Body of pancreas (tissue), 4 donors: ENCODE data around the gene TAF13. TPM values are rescaled to one million over a fixed set of nuclear protein-coding genes. Genes with fewer than 3 reads are reported as not detected.

ENCODE experiments used
- ATAC-seq: fragments of 150-250 bp; one replicate; pipeline ENCODE4 v1.9.1; 2016
- DNase-seq, 4 donors: peaks; one replicate each; pipeline ENCODE4 v3.0.0-alpha.2; 2019
- H3K27ac ChIP-seq, 4 donors: fragments of 200-600 bp; sonication (generic); 1 replicate in 3 of 4; 2 replicates in 1 of 4; pipeline versions ENCODE4 v1.5.1 to v1.6.1; 2016 to 2019; ENCODE audit warnings: mild to moderate bottlenecking in 1 of 4, mixed read lengths in 1 of 4, moderate library complexity in 1 of 4
- H3K27me3 ChIP-seq, 2 donors: fragments of 200-600 bp; sonication (generic); one replicate each; pipeline ENCODE4 v1.6.0; 2016; ENCODE audit warnings: mild to moderate bottlenecking in 1 of 2
- H3K36me3 ChIP-seq, 2 donors: fragments of 200-600 bp; sonication (generic); replicated peaks in 1 of 2; 2 replicates each; pipeline ENCODE4 v1.5.1; 2016; ENCODE audit warnings: low read depth in 2 of 2; ENCODE audit not compliant: insufficient read depth in 1 of 2
- H3K4me1 ChIP-seq: fragments of 200-600 bp; sonication (generic); one replicate; pipeline ENCODE4 v1.6.0; 2016
- H3K4me3 ChIP-seq, 2 donors: fragments of 200-600 bp; sonication (generic); 1 replicate in 1 of 2; 2 replicates in 1 of 2; pipeline ENCODE4 v1.5.1; 2016 to 2019
- H3K9me3 ChIP-seq, 3 donors: fragments of 200-600 bp; sonication (generic); 1 replicate in 2 of 3; 2 replicates in 1 of 3; pipeline ENCODE4 v1.5.1; 2016
- CTCF ChIP-seq, 7 experiments: fragments of 450-650 bp in 4 of 7; fragments of 200-600 bp in 3 of 7; sonication (generic) in 3 of 7; IDR thresholded peaks; one replicate each; pipeline ENCODE4 v1.5.1; 2016 to 2019; ENCODE audit warnings: antibody characterized with exemption in 7 of 7
- WGBS, 2 donors: methylation state at CpG; one replicate each; pipeline ENCODE4 v1.1.5; 2017; 5-methylcytosine and 5-hydroxymethylcytosine counted together
- intact Hi-C: fragments of 100-400 bp; cut with DNase I; formaldehyde crosslinking; loops from one replicate; pipeline ENCODE4 v1.15.1; 2023
- small RNA-seq: library from RNA; depleted of rRNA; stranded (forward); fragments of <200 nt; gene quantifications from one replicate; pipeline ENCODE3, GENCODE V24; 2016
- total RNA-seq, 2 donors: library from RNA; depleted of rRNA; stranded (reverse); fragments of >200 nt; gene quantifications; one replicate each; pipeline ENCODE4 v1.1.0, GENCODE V29; 2016

TAF13 gene
- total RNA-seq, 2 donors from 2014 or later = 5.9 to 18.4 TPM

GRCh38 chr1:109017134-109017533 is 58.7 kb downstream of the TAF13 start:
- no peak for DNase-seq
- TF ChIP-seq CTCF (IDR thresholded peaks at IDR 0.05) = no peak
- Histone ChIP-seq H3K4me1 (no peaks in the 10 kb centered on the region), H3K27me3 (no peaks in the 10 kb centered on the region), H3K27ac (no peak overlapping the region), H3K4me3 (no peak overlapping the region), H3K36me3 (peaks cover 2 to 5% of the 10 kb centered on the region in 2 donors), H3K9me3 (no peaks in the 10 kb centered on the region)
- intact Hi-C loops = no loop called here
- no peak for ATAC-seq
- 88 to 100% methylated on average over 1 of the region's 1 CpG for WGBS, 2 donors

Small RNAs within 50 kb of the gene (small RNA-seq; reads per million reads assigned to genes)
- not detected for gene AL356488.2
- gene BX679664.1 = not detected

Other genes starting within 250 kb of the TAF13 start
- not detected for gene AKNAD1, start 218.9 kb downstream of the TAF13 start, total RNA-seq
- 1 to 10 TPM; 1.6 to 2.3 TPM for gene GPSM2, start 199.0 kb downstream of the TAF13 start, total RNA-seq
- 10 to 100 TPM; 16.2 to 17.6 TPM for gene CLCC1, start 112.5 kb downstream of the TAF13 start, total RNA-seq
- gene WDR47, start 33.9 kb downstream of the TAF13 start, total RNA-seq = 1 to 10 TPM; 5.6 to 7.3 TPM
- gene TMEM167B, start 14.8 kb upstream of the TAF13 start, total RNA-seq = 10 to 100 TPM in 1 of 2 donors, 1 to 10 TPM in 1; 5.3 to 12.7 TPM
- 100 to 1,000 TPM in 1 of 2 donors, 10 to 100 TPM in 1; 84.7 to 135 TPM for gene ELAPOR1, start 38.1 kb upstream of the TAF13 start, total RNA-seq
- gene SARS1, start 137.9 kb upstream of the TAF13 start, total RNA-seq = 100 to 1,000 TPM in 1 of 2 donors, 10 to 100 TPM in 1; 65.3 to 123 TPM
- gene CELSR2, start 173.5 kb upstream of the TAF13 start, total RNA-seq = 1 to 10 TPM; 7.3 to 7.5 TPM
- 1 to 10 TPM in 1 of 2 donors, not detected in 1; 1.8 TPM for gene PSRC1, start 207.1 kb upstream of the TAF13 start, total RNA-seq
- not detected for gene MYBPHL, start 231.0 kb upstream of the TAF13 start, total RNA-seq